HTR-8/SVneo (cell line): ENCODE measurements around the gene NUP62.

Source experiments
- DNase-seq: peaks from one replicate; pipeline ENCODE4 v3.0.0; 2011; ENCODE audit warnings: low spot score, mixed read lengths; ENCODE audit not compliant: insufficient read length
- FAIRE-seq: peaks from 2 replicates; lab custom pipeline; 2011; peaks lifted over from hg19 to GRCh38; lab: Jason Lieb, UNC

The NUP62 gene

DNA sequence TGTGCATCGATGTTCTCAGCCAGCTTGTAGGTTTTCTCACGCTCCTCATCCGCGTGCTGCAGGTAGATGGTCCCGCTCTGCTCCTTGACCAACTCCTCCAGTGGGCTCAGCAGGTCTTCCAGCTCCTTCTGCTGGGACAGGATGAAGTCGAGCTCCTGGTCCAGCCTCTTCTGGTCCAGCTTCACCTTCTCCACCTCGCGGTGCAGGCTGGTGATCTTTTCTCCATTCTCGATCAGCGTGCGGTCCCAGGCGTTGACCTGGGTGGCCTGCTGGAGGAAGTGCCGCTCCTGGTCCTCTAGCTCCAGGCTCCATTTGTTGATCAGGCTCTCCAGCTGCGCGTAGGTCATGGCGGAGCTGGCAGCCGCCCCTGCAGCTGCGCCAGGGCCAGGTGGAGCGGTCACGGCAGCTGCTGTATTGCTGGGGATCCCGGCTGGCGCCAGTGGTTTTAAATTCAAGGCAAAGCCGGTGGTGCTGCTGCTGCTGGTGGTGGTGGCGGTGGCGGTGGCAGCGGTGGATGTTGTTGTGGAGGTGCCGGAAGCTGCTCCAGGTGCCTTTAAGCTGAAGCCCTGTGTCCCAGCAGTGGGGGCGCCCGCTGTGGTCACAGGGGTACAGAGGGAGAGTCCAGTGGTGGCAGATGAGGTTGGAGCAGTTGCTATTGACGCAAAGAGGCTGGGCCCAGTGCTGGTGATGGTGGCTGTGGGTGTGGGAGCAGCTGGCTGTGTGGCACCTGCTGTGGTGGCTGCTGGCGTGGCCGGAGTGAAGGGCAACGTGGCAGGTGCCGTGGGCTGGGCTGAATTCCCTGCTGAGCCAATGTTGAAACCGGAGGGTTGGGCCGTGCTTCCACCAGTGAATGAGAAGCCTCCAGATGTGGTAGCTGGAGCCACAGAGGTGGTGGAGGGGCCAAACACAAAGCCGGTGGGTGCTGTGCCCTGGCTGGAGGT, 20.6 kb downstream of the NUP62 start:
- DNase-seq: no peak
- FAIRE-seq: no peak

DNA sequence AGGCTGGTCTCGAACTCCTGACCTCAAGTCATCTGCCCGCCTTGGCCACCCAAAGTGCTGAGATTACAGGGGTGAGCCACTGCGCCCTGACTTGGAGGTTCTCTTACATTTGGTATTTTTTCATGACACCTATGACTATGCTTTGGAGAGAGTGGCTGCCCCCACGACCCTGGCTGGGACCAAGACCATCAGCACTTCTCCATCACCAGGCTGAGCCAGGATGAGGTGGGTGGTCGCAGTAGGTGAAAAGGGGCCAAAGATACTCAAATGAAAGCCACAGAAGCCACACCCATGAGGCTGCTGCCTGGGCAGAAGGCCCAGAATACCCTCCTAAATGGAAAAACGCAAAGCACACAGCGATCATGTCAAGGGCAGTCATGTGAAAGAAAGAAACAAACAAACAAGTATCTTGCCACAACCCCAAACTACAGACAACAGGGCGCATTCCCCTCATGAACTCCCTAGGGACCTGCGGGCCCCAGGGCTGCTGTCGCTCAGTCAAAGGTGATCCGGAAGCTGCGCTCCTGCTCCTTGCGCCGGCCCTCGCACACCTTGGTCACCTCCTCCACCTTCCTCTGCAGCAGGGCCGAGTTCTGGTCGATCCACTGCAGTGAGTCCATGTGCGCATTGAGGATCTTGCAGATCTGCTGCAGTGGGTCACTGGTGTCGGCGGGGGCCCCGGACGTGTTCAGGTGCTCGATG, 21.4 kb downstream of the NUP62 start:
- FAIRE-seq: no peak
- DNase-seq: no peak

DNA sequence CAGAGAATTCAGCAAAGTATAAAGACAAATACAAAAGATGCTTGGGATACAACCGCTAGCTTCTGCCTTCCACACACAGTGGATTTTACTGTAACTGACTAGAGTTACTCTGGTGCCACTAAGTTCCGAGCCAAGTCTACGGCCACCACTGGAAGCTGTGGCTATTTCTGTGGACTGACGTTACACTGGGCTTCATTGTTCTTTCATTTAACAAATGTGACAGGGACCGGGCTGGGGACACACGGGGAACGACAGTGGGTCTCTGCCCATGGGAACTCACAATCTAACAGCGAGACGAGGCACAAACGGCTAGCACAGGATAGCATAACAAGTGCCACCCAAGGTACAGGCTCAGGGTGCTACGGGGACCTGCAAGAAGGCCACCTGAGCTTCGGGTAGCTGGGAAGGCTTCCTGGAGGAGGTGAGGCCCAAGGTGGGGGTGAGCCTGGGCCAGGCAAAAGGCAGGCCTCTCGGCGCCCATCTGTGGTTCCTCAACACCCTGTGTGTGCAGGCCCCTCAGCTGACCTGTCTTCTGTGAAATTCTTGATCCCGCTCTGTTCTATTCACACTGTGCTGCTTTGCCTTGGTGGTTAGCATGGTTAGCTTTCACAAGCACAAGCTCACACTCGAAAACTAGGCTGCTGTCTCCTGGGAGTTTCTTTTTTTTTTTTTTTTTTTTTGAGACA, 22.3 kb downstream of the NUP62 start:
- DNase-seq (no peak), FAIRE-seq (no peak)

DNA sequence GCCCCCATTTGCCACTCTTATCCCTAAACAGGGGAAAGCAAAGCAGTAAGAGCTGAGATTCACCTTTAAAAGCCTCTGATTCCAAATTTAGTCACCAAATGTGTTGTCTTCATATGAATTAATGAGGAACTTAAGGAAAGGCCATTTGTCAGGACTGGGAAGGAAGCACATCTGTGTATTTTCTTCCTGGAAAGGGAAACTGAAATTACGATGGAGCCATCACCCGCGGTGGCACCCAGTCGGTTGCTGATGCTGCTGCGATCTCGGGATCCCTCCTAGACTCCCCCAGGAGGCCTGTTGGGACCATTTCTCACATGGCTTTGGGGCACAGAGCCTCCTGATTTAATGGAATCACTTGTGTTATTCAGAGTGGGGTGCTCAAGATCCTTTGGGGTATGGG, 25.2 kb downstream of the NUP62 start:
- no peak for FAIRE-seq
- DNase-seq: no peak

GRCh38 chr19:49896863-49897621, 32.3 kb downstream of the NUP62 start, which contains the start of gene IL4I1:
IL4I1 (minus strand) TSS chr19:49896887; CDS start chr19:49896160, 727 bp downstream.
- DNase-seq (no peak), FAIRE-seq (no peak)

GRCh38 chr19:49895566-49896297, 33.6 kb downstream of the NUP62 start:
- FAIRE-seq (no peak), DNase-seq (no peak)

GRCh38 chr19:49894879-49895565, 34.3 kb downstream of the NUP62 start:
- DNase-seq (no peak), FAIRE-seq (no peak)

DNA sequence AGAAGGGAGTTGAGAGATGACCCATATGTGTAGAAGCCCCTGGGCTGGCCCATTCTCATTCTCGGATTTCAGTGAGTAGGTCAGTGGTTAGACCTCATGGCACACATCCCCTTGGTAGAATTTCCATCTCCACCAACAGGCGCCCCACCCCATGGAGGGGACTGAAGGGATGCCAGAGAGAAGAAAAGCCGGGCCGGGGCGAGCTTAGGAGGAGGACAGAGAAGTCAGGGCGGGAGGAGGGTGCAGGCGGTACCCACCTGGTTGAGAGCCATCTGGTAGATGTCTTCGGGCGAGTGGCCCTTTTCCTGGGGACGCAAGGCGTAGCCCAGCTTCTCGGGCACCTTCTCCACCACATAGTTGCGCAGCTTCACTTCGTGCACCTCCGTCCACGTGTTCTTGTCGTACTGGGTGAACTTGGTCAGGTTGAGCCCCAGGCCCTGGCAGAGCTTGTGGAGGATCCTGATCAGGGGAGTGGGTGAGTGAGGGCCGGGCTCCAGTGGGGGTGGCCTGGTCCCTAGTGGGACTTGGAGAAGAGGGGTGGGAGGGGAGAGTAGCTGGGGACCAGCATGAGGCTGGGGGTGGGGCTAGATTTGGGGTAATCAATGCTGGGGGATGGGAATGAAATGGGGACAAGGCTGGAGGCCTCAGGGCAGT, 35.2 kb downstream of the NUP62 start:
- DNase-seq (no peak), FAIRE-seq (no peak)

DNA sequence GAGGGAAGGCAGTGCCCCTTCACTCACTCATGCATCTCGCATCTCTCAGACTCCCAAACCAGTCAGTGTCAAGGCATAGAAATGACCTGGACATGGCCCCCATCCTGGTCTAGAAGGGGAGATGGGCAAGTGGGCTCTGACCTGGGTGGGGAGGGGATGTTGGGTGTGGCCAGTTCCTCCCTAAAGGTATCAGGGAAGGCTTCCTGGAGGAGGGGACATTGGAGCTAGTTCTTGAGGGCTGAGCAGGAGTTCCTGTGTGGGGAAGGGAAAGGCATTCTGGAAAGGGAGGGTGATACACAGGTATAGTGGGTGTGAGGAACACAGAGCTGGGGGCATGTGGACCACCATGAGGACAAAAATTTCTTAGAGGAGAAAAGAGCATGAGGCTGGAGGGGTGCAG, 36.6 kb downstream of the NUP62 start:
- no peak for FAIRE-seq
- DNase-seq: no peak

DNA sequence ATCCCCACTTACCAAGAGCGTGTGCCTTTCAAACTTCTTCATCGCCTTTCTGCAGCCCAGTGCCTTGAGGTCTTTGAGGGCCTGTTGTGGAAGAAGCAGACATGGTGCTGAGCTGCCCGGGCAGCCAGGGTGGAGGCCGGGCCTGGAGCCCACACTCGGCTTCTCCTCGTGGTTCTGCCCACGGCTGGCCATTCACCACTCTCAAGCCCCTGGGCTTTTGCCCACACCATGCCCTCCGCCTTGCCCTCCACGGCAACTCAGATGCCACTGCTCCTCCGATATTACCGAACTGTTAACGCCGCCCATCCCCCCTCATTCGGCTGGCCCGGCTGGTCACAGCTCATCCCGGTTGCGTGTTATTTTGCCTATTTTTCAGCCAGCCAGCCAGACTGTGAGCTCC, 37.9 kb downstream of the NUP62 start:
- DNase-seq (no peak), FAIRE-seq (no peak)

DNA sequence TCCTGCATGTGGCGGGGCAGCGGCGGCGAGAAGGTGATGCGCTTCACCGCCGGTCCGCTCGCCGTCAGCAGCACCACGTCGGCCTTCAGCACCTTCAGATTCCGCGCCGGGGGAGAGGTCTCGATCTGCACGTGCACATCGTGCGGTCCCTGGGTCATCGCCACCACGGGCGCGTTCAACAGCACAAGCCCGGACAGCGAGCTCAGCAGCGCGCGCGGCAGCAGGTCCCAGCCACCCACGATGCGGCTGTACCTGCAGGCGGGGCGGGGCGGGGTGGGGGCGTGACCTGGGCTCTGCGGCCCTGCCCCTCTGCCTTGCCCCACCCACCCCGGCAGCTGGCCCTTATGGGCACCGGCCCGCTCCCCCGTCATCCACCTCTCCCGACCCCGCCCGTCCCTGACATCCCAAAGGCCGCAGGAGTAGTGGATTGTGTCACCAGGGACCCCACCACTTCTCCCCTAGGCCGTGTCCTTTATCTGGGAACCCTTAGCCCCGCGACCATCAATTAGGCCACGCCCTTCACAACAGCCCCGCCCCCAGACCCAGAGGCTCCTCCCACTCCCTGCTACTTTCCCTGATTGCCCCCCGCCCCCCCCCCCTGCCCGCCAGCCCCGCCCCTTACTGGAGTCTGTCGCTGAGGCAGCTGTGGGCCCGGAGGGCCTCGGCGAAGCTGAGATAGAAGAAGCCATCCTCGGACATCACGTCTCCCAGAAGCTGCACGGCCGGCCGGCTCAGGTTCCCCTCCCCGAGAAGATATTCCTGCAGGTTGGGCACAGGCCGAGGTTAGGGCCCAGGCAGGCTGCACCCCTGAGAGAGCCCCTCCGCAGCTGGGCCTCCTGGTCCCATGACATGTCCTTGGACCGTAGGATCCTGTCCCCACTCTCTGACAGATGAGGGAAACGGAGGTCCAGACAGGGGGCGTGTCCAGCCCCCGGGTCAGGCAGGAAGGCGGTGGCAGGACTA, 38.7 kb downstream of the NUP62 start:
- FAIRE-seq (no peak), DNase-seq (no peak)

- DNase-seq (no peak), FAIRE-seq (no peak)
Measured at GRCh38 chr19:49889687-49890348, 39.5 kb downstream of the NUP62 start.

- no peak for FAIRE-seq
- DNase-seq: no peak
Measured at GRCh38 chr19:49889038-49889686, 40.1 kb downstream of the NUP62 start.

GRCh38 chr19:49888510-49888824, 40.8 kb downstream of the NUP62 start:
- DNase-seq: no peak
- FAIRE-seq: no peak

GRCh38 chr19:49887665-49888509, 41.4 kb downstream of the NUP62 start:
- no peak for DNase-seq
- no peak for FAIRE-seq
